ENCODE measurements around the gene AP1G1. TPM values are rescaled to one million over a fixed set of nuclear protein-coding genes. Genes with fewer than 3 reads are reported as not detected.

The AP1G1 gene
- total and polyA plus RNA-seq, 2 of the 8 experiments (the other 6 are each of a cell fraction or from before 2014, with no cell fraction given), result 43.9 to 68.4 TPM

GRCh38 chr16:71769222-71769621 is 39.4 kb downstream of the AP1G1 start:
- H3K4ac ChIP-seq (replicated peaks; ENCODE audit: insufficient read length, low read depth, low read length), result no peak overlapping the region
- H3K4me1 ChIP-seq (replicated peaks in 1 of 4; ENCODE audit: control insufficient read depth in 3 of 4, insufficient read depth in 4 of 4, low read length in 3 of 4), result no peaks in the 10 kb centered on the region
- H4K20me1 ChIP-seq (replicated peaks in 1 of 2; ENCODE audit: control insufficient read depth in 1 of 2, insufficient read depth in 2 of 2, low read length in 2 of 2), result peaks cover 0 to 1% of the 10 kb centered on the region in 2 experiments
- no peak overlapping the region for H3K9ac ChIP-seq (replicated peaks in 1 of 4; ENCODE audit: extremely low read depth in 1 of 4, low read depth in 3 of 4, low read length in 3 of 4)
- no peak overlapping the region for H3K4me2 ChIP-seq (ENCODE audit: insufficient read depth in 1 of 2, low read depth in 2 of 2, low read length in 2 of 2)
- no peak overlapping the region for H3K18ac ChIP-seq (ENCODE audit: extremely low read depth, low read length)
- CTCF ChIA-PET (ENCODE audit: partially characterized antibody), result no interaction called here
- H3K23ac ChIP-seq (ENCODE audit: insufficient read length), result no peak overlapping the region
- H3K4me3 ChIP-seq (ENCODE audit: extremely low read depth in 1 of 4, insufficient read depth in 2 of 4, low read depth in 3 of 4, low read length in 4 of 4), result no peak overlapping the region
- POLR2A ChIA-PET (ENCODE audit: partially characterized antibody), result no interaction called here
- no peak overlapping the region for H3K14ac ChIP-seq (ENCODE audit: insufficient read length)
- peaks cover 2 to 31% (median 20%) of the 10 kb centered on the region in 4 experiments; a peak in 6 of 8 replicates for H3K36me3 ChIP-seq (ENCODE audit: control insufficient read depth in 2 of 4, insufficient read depth in 4 of 4, low read length in 3 of 4)
- H2AFZ ChIP-seq (ENCODE audit: low read length), result no peak overlapping the region
- H3K56ac ChIP-seq (replicated peaks; ENCODE audit: insufficient read length, low read depth, low read length), result no peak overlapping the region
- H2BK20ac ChIP-seq (ENCODE audit: low read length), result no peak overlapping the region
- DNase-seq (ENCODE audit: low read depth in 1 of 2, low spot score in 2 of 2) (no peak), FAIRE-seq (no peak)
- H3K27me3 ChIP-seq (replicated peaks in 1 of 4; ENCODE audit: control insufficient read depth in 3 of 4, extremely low read depth in 1 of 4, insufficient read depth in 3 of 4, low read length in 3 of 4), result no peaks in the 10 kb centered on the region
- no peak overlapping the region for H2AK5ac ChIP-seq (ENCODE audit: low read depth, low read length)
- H3K23me2 ChIP-seq (ENCODE audit: low read depth, low read length), result no peaks in the 10 kb centered on the region
- no peak overlapping the region for H2BK15ac ChIP-seq (ENCODE audit: low read length)
- no peak overlapping the region for H4K91ac ChIP-seq (replicated peaks; ENCODE audit: insufficient read length, low read length)
- no peak overlapping the region for H4K8ac ChIP-seq (ENCODE audit: extremely low read depth, insufficient read depth, low read length)
- H2BK5ac ChIP-seq (ENCODE audit: low read depth, low read length), result no peak overlapping the region
- no peak overlapping the region for H2BK120ac ChIP-seq (replicated peaks; ENCODE audit: low read depth, low read length)
- H3K79me1 ChIP-seq (ENCODE audit: low read depth, low read length), result no peaks in the 10 kb centered on the region
- H2BK12ac ChIP-seq (ENCODE audit: low read depth, low read length), result no peak overlapping the region
- no peaks in the 10 kb centered on the region for H3K79me2 ChIP-seq (ENCODE audit: control insufficient read depth in 1 of 2, insufficient read depth in 2 of 2, low read length in 2 of 2)
- no peak overlapping the region for H4K5ac ChIP-seq (ENCODE audit: insufficient read length, low read depth, low read length)
- WGBS, 2 experiments (ENCODE audit: extremely low coverage in 1 of 2, insufficient coverage in 1 of 2, insufficient read length in 1 of 2, insufficient replicate concordance in 2 of 2, low coverage in 1 of 2, low lambda C conversion rate in 2 of 2, missing lambda C conversion rate in 1 of 2), result 100% methylated on average over 1 of the region's 1 CpG; no CpG with 5 or more reads in 1 of the 2 experiments
- no peaks in the 10 kb centered on the region for H3K9me3 ChIP-seq (ENCODE audit: insufficient read depth in 2 of 2, low read depth in 1 of 2, low read length in 1 of 2)
- H3K27ac ChIP-seq (ENCODE audit: low read depth, low read length), result no peak overlapping the region
- TF ChIP-seq POLR2AphosphoS5 (IDR thresholded peaks at IDR 0.05; ENCODE audit: low read depth, low read length) (no peak), JUND (IDR thresholded peaks at IDR 0.05; ENCODE audit: low read length) (no peak), BACH1 (IDR thresholded peaks at IDR 0.05; ENCODE audit: low read length) (no peak), SAP30 (IDR thresholded peaks at IDR 0.05; ENCODE audit: insufficient read depth, insufficient replicate concordance, low read length) (no peak), CEBPB (IDR thresholded peaks at IDR 0.05; ENCODE audit: low read depth, low read length) (no peak), SP4 (IDR thresholded peaks at IDR 0.05; ENCODE audit: low read length) (no peak), CBX8 (IDR thresholded peaks at IDR 0.05; ENCODE audit: borderline replicate concordance, low read depth, low read length) (no peak), MAX (IDR thresholded peaks at IDR 0.05) (no peak), EP300 (IDR thresholded peaks at IDR 0.05; ENCODE audit: borderline replicate concordance in 1 of 2, low read depth in 2 of 2, low read length in 2 of 2) (no peak), POU5F1 (IDR thresholded peaks at IDR 0.05; ENCODE audit: low read depth, low read length) (no peak), POLR2A (IDR thresholded peaks at IDR 0.05; ENCODE audit: control extremely low read depth in 1 of 2, low read depth in 2 of 2, low read length in 2 of 2) (no peak), SIX5 (IDR thresholded peaks at IDR 0.05; ENCODE audit: low read depth, low read length) (no peak), PHF8 (conservative IDR thresholded peaks at IDR 0.05; ENCODE audit: low read depth, low read length) (no peak), YY1 (IDR thresholded peaks at IDR 0.05; ENCODE audit: low read depth, low read length) (no peak)
